HTR-8/SVneo (cell line): ENCODE measurements around the gene KRTAP9-1.
A peak's percentile ranks its signal among the peaks of the same experiment; 100 is the strongest.
"Not testable (repeated sequence)": the region's sequence is repeated elsewhere in the genome, so short reads cannot be mapped to it uniquely, and the experiment has no call there.

Experiments used
- DNase-seq: peaks from one replicate; pipeline ENCODE4 v3.0.0; 2011; ENCODE audit warnings: low spot score, mixed read lengths; ENCODE audit not compliant: insufficient read length
- FAIRE-seq: peaks from 2 replicates; lab custom pipeline; 2011; peaks lifted over from hg19 to GRCh38; lab: Jason Lieb, UNC

KRTAP9-1 gene, protein sequence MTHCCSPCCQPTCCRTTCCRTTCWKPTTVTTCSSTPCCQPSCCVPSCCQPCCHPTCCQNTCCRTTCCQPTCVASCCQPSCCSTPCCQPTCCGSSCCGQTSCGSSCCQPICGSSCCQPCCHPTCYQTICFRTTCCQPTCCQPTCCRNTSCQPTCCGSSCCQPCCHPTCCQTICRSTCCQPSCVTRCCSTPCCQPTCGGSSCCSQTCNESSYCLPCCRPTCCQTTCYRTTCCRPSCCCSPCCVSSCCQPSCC

GRCh38 chr17:41189837-41190318, at the start of gene KRTAP9-1:
TSS of gene KRTAP9-1 (plus strand) at chr17:41189887. CDS start at chr17:41189887, 0 bp downstream.
- not testable (repeated sequence) for DNase-seq, FAIRE-seq

DNA sequence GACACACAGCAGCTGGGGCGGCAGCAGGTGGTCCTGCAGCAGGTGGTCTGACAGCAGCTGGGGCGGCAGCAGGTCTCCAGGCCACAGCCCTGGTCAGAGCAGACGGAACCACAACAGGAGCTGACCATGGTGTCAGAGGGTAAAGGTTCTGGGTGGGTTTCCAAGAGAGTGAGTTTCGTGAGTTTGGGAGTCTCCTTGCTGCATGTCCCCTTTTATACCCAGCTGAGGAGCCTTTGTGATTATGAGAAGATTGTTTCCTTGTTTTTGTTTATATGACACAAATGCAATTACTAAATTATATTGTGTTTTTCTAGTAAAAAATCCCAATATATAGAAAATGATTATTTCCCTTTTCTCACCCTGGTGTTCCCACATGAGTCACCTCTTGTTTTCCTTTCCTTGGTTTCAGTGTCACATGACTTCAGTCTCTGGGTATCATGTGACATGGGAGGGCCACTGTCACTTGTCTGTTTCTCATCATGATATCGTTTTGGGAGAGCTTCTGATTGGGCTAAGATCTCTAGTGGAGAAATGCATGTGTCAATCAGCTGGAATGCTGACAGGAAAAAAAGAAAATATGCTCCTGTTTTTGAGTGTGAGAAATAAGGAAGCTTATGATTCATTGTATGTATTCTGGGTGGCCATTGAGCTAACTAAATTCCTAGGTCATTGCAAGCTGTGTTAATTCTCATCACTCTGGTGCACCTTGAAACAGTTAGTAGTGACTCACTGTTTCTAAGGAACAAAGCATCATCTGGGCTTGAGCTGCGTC, 49.1 kb upstream of the KRTAP9-1 start, which contains the start of gene KRTAP4-6:
TSS of gene KRTAP4-6 (minus strand) at position 185 of the 772 bp plus-strand sequence. CDS start at position 128, 57 bp downstream.
- DNase-seq, result peak; percentile 18
- peak; percentile 38 for FAIRE-seq

GRCh38 chr17:41141361-41141760, 48.3 kb upstream of the KRTAP9-1 start:
- DNase-seq (no peak), FAIRE-seq (no peak)

GRCh38 chr17:41144846-41145245, 44.8 kb upstream of the KRTAP9-1 start:
- DNase-seq (no peak), FAIRE-seq (no peak)

DNA sequence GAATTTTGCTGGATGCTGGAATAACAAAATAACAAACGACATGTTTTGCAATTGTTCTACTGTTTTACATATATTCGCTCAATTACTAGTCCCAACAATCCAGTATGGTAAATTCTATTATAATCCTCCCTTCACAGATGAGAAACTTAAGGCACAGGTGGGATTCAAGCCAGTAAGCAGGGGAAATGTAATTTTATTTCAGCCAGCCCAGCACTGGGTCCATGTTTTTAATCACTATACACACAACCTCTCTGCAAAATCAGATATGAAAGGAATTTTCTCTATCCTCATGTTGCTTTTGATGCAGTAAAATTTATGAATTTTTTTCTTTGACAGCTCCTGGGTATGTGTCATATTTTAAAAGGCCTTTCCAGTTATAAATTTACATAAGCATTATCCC, 44.4 kb upstream of the KRTAP9-1 start:
- FAIRE-seq (no peak), DNase-seq (no peak)

DNA sequence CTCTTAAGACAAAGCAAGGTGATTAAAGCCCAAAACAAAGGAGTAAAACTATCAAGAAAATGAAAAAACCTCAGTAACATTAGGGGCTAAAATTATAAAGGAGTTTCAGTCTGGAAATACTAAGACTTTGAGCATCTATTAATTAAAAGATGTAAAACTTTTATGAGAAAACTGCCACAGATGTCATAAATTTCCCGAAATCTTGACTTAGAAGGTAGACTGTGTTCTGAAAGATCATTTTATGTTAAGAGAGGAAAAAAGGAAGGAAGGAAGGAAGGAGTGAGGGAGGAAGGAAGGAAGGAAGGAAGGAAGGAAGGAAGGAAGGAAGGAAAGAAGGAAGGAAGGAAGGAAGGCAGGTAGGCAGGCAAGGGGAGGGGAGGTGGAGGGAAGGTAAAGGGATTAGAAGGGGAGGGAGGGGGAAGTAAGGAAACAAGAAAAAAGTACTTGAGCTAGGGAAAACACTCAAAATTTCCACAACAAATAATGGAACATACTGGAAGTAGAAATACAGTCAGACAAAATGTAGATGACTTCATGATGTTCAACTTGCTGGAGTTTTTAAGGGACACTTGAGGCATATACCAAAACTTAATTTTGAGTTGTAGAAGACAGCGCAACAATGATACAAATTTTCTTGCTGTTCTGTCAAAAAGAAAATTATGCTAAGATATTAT, 42.0 kb upstream of the KRTAP9-1 start:
- DNase-seq (no peak), FAIRE-seq (no peak)

- peak; percentile 92 for FAIRE-seq
Observed at GRCh38 chr17:41148971-41149651, 40.6 kb upstream of the KRTAP9-1 start.

DNA sequence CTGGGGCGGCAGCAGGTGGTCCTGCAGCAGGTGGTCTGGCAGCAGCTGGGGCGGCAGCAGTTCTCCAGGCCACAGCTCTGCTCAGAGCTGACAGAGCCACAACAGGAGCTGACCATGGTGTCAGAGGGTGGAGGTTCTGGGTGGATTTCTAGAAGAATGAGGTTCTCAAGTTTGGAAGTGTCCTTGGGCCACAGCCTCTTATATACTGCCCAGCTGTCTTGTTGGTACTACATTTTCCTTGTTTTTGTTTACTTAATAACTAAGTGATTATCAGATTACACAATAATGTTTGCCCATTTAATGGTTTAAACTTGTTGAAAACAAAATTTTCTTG, 40.1 kb upstream of the KRTAP9-1 start, which contains the start of gene KRTAP4-5:
TSS of gene KRTAP4-5 (minus strand) at position 174 of the 334 bp plus-strand sequence. CDS start at position 116, 58 bp downstream.
- DNase-seq (no peak), FAIRE-seq (peak; percentile 13)

More at GRCh38 chr17:41148971-41149651, 40.6 kb upstream of the KRTAP9-1 start:
- not testable (repeated sequence) for DNase-seq

DNA sequence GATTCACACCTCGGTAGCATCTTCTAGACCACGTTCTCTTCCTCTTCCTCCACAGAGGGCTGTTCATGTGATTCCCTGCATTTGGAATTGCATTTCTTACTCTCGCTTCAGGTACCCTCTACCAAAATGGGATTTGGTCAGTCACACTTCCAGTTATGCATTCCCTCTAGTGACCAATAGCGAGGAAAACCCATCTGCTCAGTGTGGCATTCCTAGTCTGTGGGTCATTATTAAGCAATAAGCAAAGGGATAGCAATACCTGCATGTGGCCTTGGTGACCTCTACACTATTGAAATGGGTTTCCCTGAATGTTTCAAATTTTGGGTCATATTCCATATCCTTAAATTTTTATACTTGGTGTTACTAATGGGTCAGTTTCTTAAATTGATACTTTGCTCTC, 39.7 kb upstream of the KRTAP9-1 start:
- DNase-seq, result no peak
- FAIRE-seq, result peak; percentile 66

- DNase-seq, result no peak
- no peak for FAIRE-seq
Observed at GRCh38 chr17:41151525-41151924, 38.2 kb upstream of the KRTAP9-1 start.

DNA sequence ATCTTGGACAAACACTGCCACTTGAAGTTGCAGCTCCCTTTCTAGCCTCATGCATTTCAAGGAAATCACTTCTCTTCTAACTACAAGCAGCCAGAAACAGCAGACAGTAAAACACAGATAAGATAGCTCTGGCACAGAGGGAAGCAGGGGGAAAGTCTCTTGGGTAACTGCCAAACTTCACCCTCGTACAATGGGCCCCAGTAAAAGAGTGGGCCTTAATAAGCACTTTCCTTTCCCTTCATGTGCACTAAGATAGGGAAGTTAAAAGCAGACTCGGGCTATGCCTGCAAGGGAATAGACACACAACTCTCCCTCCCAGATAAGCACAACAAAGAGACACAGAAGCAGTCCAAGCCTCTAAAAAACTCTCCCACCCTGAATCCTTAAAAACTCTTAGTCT, 35.8 kb upstream of the KRTAP9-1 start:
- DNase-seq, result no peak
- peak; percentile 82 for FAIRE-seq

DNA sequence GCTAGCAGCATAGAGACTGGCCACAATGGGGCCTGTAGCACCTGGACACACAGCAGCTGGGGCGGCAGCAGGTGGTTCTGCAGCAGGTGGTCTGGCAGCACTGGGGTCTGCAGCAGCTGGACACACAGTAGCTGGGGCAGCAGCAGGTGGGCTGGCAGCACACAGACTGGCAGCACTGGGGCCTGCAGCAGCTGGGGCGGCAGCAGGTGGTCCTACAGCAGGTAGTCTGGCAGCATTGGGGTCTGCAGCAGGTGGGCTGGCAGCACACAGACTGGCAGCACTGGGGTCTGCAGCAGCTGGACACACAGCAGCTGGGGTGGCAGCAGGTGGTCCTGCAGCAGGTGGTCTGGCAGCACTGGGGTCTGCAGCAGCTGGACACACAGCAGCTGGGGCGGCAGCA, 29.5 kb upstream of the KRTAP9-1 start:
- not testable (repeated sequence) for DNase-seq, FAIRE-seq

- no peak for DNase-seq
- no peak for FAIRE-seq
Observed at GRCh38 chr17:41160648-41161047, 29.0 kb upstream of the KRTAP9-1 start, which contains the start of gene KRTAP4-4. TSS of gene KRTAP4-4 (minus strand) at chr17:41160748. CDS start at chr17:41160691, 57 bp downstream.

- DNase-seq (no peak), FAIRE-seq (no peak)
Observed at GRCh38 chr17:41163828-41164227, 25.9 kb upstream of the KRTAP9-1 start.

DNA sequence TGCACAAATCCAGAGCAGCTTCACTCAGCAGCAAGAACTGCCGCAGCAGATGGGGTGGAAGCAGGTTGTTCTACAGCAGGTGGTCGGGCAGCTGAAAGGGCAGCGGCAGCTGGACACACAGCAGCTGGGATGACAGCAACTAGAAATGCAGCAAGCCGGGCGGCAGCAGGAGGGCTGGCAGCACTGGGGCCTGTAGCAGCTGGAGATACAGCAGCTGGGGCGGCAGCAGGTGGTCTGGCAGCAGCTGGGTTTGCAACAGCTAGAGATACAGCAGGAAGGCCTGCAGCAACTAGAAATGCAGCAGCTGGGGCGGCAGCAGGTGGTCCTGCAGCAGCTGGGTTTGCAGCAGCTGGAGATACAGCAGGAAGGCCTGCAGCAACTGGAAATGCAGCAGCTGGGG, 22.1 kb upstream of the KRTAP9-1 start:
- DNase-seq, result no peak
- no peak for FAIRE-seq

- FAIRE-seq (no peak), DNase-seq (no peak)
Observed at GRCh38 chr17:41168121-41168520, 21.6 kb upstream of the KRTAP9-1 start, which contains the start of gene KRTAP4-3. TSS of gene KRTAP4-3 (minus strand) at chr17:41168221. CDS start at chr17:41168172, 49 bp downstream.

DNA sequence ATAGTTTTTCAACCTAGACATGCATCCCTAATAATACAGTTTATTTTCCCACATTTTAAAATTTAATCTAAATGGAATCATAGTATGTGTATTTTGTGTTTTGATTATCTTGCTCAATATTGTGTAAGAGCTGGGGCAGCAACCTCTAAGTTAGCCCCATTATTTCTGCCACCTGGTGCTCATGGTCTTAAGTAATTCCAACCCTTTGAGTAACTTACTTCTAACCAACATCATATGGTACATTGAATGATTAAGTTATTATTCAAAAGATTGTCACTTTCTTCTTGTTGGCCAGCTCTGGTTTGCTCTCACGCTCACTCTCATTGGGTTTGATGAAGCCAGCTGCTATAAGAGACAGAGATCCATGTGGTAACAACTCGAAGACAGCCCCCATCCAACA, 17.8 kb upstream of the KRTAP9-1 start:
- FAIRE-seq (no peak), DNase-seq (no peak)

- DNase-seq (no peak), FAIRE-seq (no peak)
Observed at GRCh38 chr17:41176744-41177387, 12.8 kb upstream of the KRTAP9-1 start.

DNA sequence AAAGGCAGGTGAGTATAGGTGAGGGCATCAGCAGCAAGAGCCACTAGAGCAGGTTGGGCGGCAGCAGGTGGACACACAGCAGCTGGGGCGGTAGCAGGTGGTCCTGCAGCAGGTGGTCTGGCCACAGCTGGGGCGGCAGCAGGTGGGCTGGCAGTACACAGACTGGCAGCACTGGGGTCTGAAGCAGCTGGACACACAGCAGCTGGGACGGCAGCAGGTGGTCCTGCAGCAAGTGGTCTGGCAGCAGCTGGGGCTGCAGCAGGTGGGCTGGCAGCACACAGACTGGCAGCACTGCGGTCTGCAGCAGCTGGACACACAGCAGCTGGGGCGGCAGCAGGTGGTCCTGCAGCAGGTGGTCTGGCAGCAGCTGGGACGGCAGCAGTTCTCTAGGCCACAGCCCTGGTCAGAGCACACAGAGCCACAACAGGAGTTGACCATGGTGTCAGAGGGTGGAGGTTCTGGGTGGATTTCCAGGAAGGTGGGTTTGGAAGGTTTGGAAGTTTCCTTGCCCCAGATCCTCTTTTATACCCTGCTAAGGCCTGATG, 11.9 kb upstream of the KRTAP9-1 start, which contains the start of gene KRTAP4-2:
TSS of gene KRTAP4-2 (minus strand) at position 495 of the 545 bp plus-strand sequence. CDS start at position 438, 57 bp downstream.
- no peak for DNase-seq
- peak; percentile 42 for FAIRE-seq
